Activated T-cell treated with anti-CD3 and anti-CD28 coated beads for 1 hour (primary cell): ENCODE data around the gene CLSTN2.

Experiments
- DNase-seq: peaks from one replicate; pipeline ENCODE4 v3.0.0-alpha.2; 2020; ENCODE audit warnings: low read depth

The CLSTN2 gene

GRCh38 chr3:140007081-140007480 is 72.1 kb downstream of the CLSTN2 start:
- DNase-seq: no peak

GRCh38 chr3:140007911-140008869 is 73.2 kb downstream of the CLSTN2 start:
- DNase-seq: no peak

GRCh38 chr3:140010391-140010790 is 75.4 kb downstream of the CLSTN2 start:
- DNase-seq: no peak

GRCh38 chr3:140011086-140011485 is 76.1 kb downstream of the CLSTN2 start:
- no peak for DNase-seq

GRCh38 chr3:140011611-140012277 is 76.8 kb downstream of the CLSTN2 start:
- no peak for DNase-seq

GRCh38 chr3:140013220-140013619 is 78.2 kb downstream of the CLSTN2 start:
- no peak for DNase-seq

- DNase-seq: no peak
Measured at GRCh38 chr3:140014831-140015495, 80.0 kb downstream of the CLSTN2 start.

GRCh38 chr3:140015741-140016140 is 80.8 kb downstream of the CLSTN2 start:
- DNase-seq: no peak

GRCh38 chr3:140018556-140018955 is 83.6 kb downstream of the CLSTN2 start:
- DNase-seq: no peak

- DNase-seq: no peak
Measured at GRCh38 chr3:140019946-140020345, 85.0 kb downstream of the CLSTN2 start.

- no peak for DNase-seq
Measured at GRCh38 chr3:140020541-140020940, 85.6 kb downstream of the CLSTN2 start.

GRCh38 chr3:140021269-140021668 is 86.3 kb downstream of the CLSTN2 start:
- no peak for DNase-seq

GRCh38 chr3:140022066-140022770 is 87.2 kb downstream of the CLSTN2 start:
- no peak for DNase-seq

- no peak for DNase-seq
Measured at GRCh38 chr3:140023616-140024530, 88.9 kb downstream of the CLSTN2 start.

- no peak for DNase-seq
Measured at GRCh38 chr3:140031170-140031569, 96.2 kb downstream of the CLSTN2 start.

- DNase-seq: no peak
Measured at GRCh38 chr3:140034058-140034457, 99.1 kb downstream of the CLSTN2 start.

GRCh38 chr3:140035871-140036270 is 100.9 kb downstream of the CLSTN2 start:
- DNase-seq: no peak

GRCh38 chr3:140050396-140050795 is 115.4 kb downstream of the CLSTN2 start:
- no peak for DNase-seq

- DNase-seq: no peak
Measured at GRCh38 chr3:140051019-140051957, 116.3 kb downstream of the CLSTN2 start.
